GM21528 (cell line): ENCODE results near the gene PDZRN3.

Experiments
- ATAC-seq: cut with Tn5 transposase; IDR thresholded peaks from one replicate; pipeline ENCODE4 v1.9.1; 2021; ENCODE audit warnings: mild to moderate bottlenecking, moderate library complexity; ENCODE audit not compliant: unreplicated experiment, low FRiP score

Gene PDZRN3

GRCh38 chr3:73432023-73432705 lies 192.6 kb downstream of the PDZRN3 start:
- no peak for ATAC-seq

GRCh38 chr3:73431183-73431900 lies 193.4 kb downstream of the PDZRN3 start:
- no peak for ATAC-seq

DNA sequence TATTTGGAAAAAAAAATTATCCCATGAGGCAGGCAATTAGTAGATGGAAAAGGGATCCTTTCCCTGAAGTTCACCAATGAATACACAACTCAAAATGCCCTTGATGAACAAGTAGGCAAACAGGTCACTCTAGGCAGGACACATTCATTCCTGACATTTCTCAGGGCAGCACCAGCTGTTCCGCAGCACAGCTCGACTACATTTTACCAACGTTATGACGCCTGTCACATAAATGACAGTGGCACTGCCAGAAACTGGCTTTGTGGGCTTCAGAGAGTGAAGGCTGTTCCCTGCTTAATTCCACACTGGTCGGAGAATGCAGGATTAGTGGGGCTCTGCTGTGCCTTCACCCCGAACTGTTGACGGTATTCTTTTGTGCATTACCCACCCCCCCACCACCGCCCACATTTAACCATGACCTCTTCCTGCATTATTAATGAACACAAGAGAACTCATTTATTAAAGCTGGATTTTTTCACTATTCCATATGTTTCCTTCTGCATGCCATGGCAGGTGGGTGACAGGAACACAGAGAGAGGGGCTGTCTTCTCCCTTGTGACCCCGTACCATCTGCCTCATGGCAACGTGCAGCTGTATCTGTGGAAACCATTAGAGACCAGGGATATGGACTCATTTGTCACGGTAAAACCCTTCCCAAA lies 197.6 kb downstream of the PDZRN3 start:
- ATAC-seq: no peak

DNA sequence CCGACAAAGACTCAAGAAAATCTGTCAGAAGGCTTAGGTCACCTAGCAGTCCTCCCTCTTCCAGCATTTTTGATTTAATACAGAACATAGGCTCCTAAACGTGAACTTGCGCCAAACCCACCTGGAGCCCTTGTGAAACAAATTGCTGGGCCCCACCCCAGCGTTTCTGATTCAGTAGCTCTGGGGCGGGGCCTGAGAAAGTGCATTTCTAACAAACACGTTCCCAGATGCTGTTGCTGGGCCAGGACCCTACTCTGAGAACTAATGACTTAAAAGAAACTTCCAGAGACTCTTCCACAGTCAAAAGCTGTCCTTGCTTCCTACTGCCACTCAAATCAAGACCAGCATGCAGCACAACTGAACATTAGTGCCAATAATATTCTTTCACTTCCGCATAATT lies 198.1 kb downstream of the PDZRN3 start:
- no peak for ATAC-seq

GRCh38 chr3:73423116-73423515 lies 201.6 kb downstream of the PDZRN3 start:
- no peak for ATAC-seq

DNA sequence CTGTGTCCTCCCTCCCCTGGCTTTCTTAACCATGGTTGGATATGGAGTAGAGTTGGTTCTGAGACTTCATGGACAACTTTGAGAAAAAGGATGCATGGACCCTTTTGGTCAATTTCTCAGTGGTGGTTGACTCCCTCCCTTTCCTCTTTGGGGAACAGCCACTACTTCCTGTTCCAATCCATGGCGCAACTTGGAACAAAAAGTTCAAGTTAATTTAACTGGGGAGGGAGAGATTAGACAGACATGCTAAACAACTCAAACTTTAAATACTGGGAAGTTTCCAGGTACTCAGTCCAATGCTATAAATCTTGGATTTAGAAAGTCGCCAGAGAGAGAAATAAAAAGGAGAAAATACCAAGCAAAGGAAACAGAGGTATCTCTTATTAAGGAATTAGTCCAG lies 202.2 kb downstream of the PDZRN3 start:
- no peak for ATAC-seq

GRCh38 chr3:73419942-73420341 lies 204.8 kb downstream of the PDZRN3 start:
- no peak for ATAC-seq

DNA sequence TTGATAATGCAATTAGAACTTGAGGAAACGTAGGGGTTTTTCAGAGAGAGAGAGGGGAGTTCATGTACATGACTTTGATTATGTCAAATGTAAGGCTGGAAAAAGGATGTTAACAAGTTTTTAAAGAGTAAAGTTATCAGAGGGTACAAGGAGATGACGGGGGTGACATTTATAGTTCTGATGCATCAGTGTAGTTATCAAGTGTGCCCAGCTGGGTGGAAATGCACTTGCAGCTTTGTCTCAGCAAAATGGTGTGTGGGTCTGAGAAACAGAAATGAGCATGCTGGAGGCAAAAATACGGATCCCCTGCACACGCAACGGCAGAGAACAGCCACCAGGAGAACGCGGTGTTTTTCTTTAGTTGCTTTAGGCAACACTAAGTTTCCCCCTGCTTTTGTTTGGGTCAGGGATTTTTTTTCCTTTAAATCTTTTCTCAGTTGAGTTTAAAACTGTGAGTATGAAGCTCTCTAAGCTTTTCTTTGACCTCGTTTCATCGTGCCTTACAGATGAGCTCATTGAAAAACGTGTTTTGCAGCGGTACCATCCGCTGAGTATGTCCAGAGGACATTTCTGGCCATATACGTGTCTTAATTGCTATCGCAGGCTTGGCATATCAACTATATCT lies 205.4 kb downstream of the PDZRN3 start:
- ATAC-seq: no peak

DNA sequence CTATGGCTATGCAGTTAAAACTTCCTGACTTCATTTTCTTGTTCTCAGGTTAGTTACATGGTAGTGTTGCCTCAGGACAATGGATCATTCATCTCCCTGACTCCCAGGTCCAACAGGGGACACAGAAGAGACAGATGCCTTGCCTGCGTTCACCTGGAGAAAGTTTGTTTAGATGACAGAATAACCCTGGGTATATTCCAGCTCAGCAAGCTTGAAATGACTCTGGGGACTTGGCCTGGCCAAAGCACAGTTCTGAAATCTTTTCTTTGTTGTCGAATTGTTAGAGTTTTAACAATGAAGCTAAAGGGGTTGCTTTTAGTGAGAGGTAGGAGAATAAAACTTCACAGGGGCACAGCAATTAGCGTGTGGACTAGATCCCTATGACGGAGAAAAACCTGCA lies 206.1 kb downstream of the PDZRN3 start:
- ATAC-seq: no peak

DNA sequence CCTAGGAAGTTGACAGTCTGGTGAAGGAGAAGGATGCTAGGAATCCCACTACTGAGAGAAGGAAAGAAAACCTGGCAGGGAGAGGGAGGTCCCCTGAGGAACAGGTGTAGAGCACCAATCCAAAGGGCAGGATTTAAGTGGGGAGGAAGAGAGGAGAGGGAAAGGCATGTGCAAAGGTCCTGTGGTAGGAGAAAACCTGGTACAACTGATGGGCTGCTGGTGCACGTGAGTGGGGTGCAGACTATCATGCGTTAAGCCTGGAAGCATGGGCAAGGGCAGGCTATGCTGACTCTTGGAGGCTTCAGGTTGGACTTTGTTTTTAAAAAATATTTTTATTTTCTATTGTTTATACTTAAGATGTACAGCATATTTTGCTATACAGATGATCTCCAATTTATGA lies 209.6 kb downstream of the PDZRN3 start:
- ATAC-seq: no peak

- ATAC-seq: no peak
Observed at GRCh38 chr3:73413619-73414018, 211.1 kb downstream of the PDZRN3 start.

DNA sequence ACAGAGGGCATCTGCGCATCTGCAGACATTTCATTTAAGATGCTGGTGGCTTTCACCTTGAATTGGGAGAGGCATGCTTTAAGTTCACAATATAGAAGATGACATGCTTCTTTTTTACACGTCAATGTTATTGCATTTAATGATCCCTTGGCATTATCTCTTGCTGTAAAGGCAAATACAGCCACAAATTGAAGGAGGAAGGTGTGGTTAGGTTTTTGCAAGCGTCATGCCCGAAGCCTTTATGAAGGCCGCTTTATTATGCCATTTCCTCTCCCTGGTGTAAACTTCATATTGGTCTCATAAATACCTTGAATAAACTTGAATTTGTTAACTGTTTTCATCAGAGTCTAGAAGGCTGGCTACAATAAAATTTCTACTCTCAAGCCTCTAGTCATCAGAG lies 212.7 kb downstream of the PDZRN3 start:
- no peak for ATAC-seq

DNA sequence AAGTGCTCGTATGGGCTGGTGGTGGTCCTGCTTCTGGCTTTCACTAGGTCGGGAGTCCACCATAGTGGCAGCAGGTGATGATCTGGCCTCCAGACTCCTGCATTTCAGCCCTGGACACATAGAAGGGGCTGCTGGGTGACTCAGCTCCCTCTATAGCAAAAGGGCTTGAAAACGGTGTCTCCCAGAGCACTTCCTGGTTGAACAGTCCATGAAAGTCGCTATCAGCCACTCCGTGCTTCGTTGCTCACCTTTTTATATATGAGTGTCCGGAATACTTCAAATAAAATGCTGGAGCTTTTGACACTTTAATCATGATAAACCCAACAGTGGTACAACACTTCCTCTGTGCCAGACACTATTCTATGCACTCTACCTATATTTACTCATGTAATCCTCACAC lies 213.2 kb downstream of the PDZRN3 start:
- no peak for ATAC-seq

- no peak for ATAC-seq
Observed at GRCh38 chr3:73409138-73409763, 215.5 kb downstream of the PDZRN3 start.

GRCh38 chr3:73408634-73409033 lies 216.1 kb downstream of the PDZRN3 start:
- ATAC-seq: no peak

- no peak for ATAC-seq
Observed at GRCh38 chr3:73407577-73407976, 217.2 kb downstream of the PDZRN3 start.

DNA sequence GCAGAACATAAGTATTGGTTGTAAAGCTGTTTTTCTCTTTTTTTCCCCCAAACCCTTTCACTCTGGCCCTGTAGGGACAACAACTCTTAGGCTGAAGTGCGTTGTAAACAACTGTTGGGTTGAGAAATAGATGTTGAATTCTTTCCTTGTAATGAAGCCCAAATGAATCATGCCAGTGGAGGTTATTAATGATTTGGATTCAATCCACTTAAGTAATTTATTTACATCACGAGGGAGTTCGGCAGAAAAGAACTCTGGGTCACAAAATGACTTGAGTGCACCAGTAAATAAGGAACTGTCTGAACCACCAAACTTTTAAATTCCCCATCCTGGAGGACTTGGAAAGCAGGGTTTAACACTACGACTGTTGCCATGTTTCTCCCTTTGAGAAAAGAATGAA lies 218.9 kb downstream of the PDZRN3 start:
- no peak for ATAC-seq

- no peak for ATAC-seq
Observed at GRCh38 chr3:73405000-73405399, 219.7 kb downstream of the PDZRN3 start.

DNA sequence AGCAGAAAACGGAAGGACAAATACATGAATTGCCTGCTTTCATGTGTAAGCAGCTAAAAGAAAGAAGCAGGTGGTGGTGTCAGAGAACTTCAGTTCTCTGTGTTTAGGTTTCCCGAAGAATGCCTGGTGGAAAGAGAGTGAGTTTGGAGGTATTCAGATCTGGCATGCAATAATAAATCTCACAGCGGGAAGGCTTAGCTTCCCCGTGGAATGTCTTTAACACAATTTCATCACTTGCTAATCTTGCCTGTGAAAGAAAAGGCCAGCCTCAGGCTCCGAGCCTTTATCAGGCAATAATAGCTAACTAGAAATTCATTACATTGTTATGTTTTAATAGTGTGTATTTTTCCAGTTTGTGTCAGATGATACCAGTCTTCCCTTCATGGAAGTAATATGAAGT lies 220.3 kb downstream of the PDZRN3 start:
- no peak for ATAC-seq

GRCh38 chr3:73403444-73403843 lies 221.3 kb downstream of the PDZRN3 start:
- no peak for ATAC-seq
